Body of pancreas (tissue), 4 donors: Measurements from ENCODE around the gene DNAJC30.

ENCODE experiments used
- POLR2A ChIP-seq, 3 donors: fragments of 450-650 bp; IDR thresholded peaks; one replicate each; pipeline ENCODE4 v1.6.1; 2016; ENCODE audit warnings: antibody characterized with exemption in 3 of 3, mild to moderate bottlenecking in 2 of 3
- TF ChIP-seq, protein P1 (sequence below), 7 experiments: fragments of 450-650 bp in 4 of 7; fragments of 200-600 bp in 3 of 7; sonication (generic) in 3 of 7; IDR thresholded peaks; one replicate each; pipeline ENCODE4 v1.5.1; 2016 to 2019; ENCODE audit warnings: antibody characterized with exemption in 7 of 7

DNA sequence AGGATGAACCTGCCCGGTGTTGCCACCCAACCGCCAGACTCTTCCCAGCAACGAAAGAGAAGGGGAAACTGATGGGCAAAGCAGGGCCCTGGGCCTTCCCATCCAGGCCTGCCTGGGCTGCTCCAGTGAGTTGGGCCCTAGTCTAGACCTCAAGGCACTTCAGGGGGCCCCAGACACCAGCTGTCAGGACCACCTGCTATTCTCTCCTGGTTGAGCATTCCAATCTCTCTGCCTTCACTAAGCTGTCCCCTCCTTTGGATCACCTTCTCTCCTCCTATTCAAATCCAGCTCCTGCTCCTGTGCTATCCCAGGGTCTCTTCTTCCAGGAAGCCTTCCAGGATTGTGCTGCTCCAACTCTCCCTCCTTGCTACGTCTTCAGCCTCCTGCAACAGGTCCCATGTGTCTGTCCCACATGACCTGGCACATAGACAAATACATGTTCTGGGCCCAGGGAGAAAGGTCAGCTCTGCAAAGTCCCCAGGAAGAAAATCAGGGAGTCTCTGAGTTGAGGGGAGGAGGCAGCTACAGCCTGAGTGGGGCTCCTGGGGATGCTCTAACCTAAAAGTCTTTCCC, 33.2 kb upstream of the DNAJC30 start:
- TF ChIP-seq, protein P1, sequence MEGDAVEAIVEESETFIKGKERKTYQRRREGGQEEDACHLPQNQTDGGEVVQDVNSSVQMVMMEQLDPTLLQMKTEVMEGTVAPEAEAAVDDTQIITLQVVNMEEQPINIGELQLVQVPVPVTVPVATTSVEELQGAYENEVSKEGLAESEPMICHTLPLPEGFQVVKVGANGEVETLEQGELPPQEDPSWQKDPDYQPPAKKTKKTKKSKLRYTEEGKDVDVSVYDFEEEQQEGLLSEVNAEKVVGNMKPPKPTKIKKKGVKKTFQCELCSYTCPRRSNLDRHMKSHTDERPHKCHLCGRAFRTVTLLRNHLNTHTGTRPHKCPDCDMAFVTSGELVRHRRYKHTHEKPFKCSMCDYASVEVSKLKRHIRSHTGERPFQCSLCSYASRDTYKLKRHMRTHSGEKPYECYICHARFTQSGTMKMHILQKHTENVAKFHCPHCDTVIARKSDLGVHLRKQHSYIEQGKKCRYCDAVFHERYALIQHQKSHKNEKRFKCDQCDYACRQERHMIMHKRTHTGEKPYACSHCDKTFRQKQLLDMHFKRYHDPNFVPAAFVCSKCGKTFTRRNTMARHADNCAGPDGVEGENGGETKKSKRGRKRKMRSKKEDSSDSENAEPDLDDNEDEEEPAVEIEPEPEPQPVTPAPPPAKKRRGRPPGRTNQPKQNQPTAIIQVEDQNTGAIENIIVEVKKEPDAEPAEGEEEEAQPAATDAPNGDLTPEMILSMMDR (IDR thresholded peaks at IDR 0.05), result no peak
- no peak for TF ChIP-seq POLR2A (IDR thresholded peaks at IDR 0.05)
